ENCODE measurements around the gene ARID1B. TPM values are rescaled to one million over a fixed set of nuclear protein-coding genes. Genes with fewer than 3 reads are reported as not detected.

ARID1B gene
- total RNA-seq, 1 experiment from 2014 or later = 35.6 TPM

DNA sequence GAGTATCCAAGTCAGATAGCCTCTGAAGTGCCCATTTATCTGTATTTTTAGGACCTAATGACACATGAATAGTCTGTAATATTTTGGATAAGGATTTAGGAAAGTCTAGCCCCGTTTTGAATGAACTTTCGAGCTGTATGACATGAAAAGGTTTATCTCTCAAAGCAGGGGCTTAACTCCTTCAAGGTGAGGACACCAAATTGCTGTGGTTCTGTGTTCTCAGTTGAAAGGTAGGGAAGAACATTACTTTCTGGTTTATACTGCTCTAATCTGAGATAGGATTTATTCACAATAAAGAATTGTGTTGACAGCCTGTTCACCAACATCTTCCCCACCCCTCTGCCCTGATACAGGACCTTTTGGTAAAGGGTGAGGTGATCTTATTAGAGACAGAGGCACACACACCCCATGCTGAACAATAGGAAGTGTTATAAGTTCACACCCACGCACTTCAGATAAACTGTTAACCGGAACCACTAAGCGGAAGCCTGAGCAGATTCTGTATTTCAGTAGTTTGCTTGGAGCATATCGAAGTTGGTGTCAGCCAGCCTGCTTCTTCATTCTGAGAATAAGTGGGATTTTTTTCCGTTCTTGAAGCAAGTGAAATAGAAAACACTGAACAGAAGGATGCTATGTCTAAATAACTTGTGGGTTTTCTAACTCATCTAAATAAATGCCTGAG, 322.9 kb downstream of the ARID1B start:
- ATAC-seq = no peak
- Histone ChIP-seq H3K4me1 (ENCODE audit: control insufficient read depth in 1 of 2, insufficient read depth in 2 of 2, low read length in 2 of 2) (no peaks in the 10 kb centered on the region), H2AFZ (ENCODE audit: low read depth, low read length, poor library complexity, severe bottlenecking) (no peak overlapping the region), H3K9me2 (ENCODE audit: insufficient read depth) (no peaks in the 10 kb centered on the region), H3K27ac (ENCODE audit: low read depth, low read length) (no peak overlapping the region), H3K9ac (ENCODE audit: low read length) (no peak overlapping the region), H3K79me2 (ENCODE audit: insufficient read depth, low read length) (no peaks in the 10 kb centered on the region), H3K27me3 (ENCODE audit: insufficient read depth, low read length) (no peaks in the 10 kb centered on the region), H3K4me2 (ENCODE audit: low read length) (no peak overlapping the region), H4K20me1 (ENCODE audit: insufficient read depth) (no peaks in the 10 kb centered on the region), H3K36me3 (ENCODE audit: control insufficient read depth in 1 of 2, insufficient read depth in 2 of 2, low read length in 2 of 2) (no peaks in the 10 kb centered on the region), H3K9me3 (ENCODE audit: control insufficient read depth in 1 of 2, insufficient read depth in 1 of 2, low read depth in 1 of 2, low read length in 2 of 2) (no peaks in the 10 kb centered on the region), H3K4me3 (replicated peaks in 1 of 2; ENCODE audit: low read depth in 1 of 2, low read length in 2 of 2) (no peak overlapping the region)
- no peak for DNase-seq (ENCODE audit: low read depth, low spot score)
- ChIA-PET RAD21 (ENCODE audit: low non-redundant PET in 1 of 2, low total read pairs in 2 of 2, uncharacterized antibody in 2 of 2, unreplicated experiment in 2 of 2) (no interaction called here), POLR2A (no interaction called here), CTCF (no interaction called here)
- intact Hi-C loops (cut with micrococcal nuclease) = no loop called here
- BruUV-seq (replicated peaks) = no TSS peak
- TF ChIP-seq YY1 (IDR thresholded peaks at IDR 0.05; ENCODE audit: extremely low read depth, insufficient replicate concordance, low read depth, low read length) (no peak), POLR2AphosphoS5 (IDR thresholded peaks at IDR 0.05; ENCODE audit: low read depth, low read length) (no peak), CBX3 (IDR thresholded peaks at IDR 0.05; ENCODE audit: low read depth) (no peak), EZH2 (IDR thresholded peaks at IDR 0.05) (no peak), ZNF274 (IDR thresholded peaks at IDR 0.05; ENCODE audit: low read depth, low read length) (no peak), SRF (IDR thresholded peaks at IDR 0.05; ENCODE audit: low read depth) (no peak), EZH2phosphoT487 (IDR thresholded peaks at IDR 0.05; ENCODE audit: borderline replicate concordance) (no peak), SIN3A (IDR thresholded peaks at IDR 0.05; ENCODE audit: low read depth) (no peak), CEBPB (IDR thresholded peaks at IDR 0.05; ENCODE audit: low read depth) (no peak), TCF7L2 (IDR thresholded peaks at IDR 0.05; ENCODE audit: borderline replicate concordance, extremely low read depth, insufficient read depth, insufficient read length) (no peak), RAD21 (IDR thresholded peaks at IDR 0.05; ENCODE audit: low read depth) (no peak), ELF1 (IDR thresholded peaks at IDR 0.05; ENCODE audit: borderline replicate concordance, low read depth) (no peak), ZFX (IDR thresholded peaks at IDR 0.05) (no peak)
- TF ChIP-seq, protein P1, sequence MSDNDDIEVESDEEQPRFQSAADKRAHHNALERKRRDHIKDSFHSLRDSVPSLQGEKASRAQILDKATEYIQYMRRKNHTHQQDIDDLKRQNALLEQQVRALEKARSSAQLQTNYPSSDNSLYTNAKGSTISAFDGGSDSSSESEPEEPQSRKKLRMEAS (IDR thresholded peaks at IDR 0.05) = no peak
- TF ChIP-seq, protein P2, sequence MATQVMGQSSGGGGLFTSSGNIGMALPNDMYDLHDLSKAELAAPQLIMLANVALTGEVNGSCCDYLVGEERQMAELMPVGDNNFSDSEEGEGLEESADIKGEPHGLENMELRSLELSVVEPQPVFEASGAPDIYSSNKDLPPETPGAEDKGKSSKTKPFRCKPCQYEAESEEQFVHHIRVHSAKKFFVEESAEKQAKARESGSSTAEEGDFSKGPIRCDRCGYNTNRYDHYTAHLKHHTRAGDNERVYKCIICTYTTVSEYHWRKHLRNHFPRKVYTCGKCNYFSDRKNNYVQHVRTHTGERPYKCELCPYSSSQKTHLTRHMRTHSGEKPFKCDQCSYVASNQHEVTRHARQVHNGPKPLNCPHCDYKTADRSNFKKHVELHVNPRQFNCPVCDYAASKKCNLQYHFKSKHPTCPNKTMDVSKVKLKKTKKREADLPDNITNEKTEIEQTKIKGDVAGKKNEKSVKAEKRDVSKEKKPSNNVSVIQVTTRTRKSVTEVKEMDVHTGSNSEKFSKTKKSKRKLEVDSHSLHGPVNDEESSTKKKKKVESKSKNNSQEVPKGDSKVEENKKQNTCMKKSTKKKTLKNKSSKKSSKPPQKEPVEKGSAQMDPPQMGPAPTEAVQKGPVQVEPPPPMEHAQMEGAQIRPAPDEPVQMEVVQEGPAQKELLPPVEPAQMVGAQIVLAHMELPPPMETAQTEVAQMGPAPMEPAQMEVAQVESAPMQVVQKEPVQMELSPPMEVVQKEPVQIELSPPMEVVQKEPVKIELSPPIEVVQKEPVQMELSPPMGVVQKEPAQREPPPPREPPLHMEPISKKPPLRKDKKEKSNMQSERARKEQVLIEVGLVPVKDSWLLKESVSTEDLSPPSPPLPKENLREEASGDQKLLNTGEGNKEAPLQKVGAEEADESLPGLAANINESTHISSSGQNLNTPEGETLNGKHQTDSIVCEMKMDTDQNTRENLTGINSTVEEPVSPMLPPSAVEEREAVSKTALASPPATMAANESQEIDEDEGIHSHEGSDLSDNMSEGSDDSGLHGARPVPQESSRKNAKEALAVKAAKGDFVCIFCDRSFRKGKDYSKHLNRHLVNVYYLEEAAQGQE (IDR thresholded peaks at IDR 0.05; ENCODE audit: low read depth) = no peak
- TF ChIP-seq, protein P3, sequence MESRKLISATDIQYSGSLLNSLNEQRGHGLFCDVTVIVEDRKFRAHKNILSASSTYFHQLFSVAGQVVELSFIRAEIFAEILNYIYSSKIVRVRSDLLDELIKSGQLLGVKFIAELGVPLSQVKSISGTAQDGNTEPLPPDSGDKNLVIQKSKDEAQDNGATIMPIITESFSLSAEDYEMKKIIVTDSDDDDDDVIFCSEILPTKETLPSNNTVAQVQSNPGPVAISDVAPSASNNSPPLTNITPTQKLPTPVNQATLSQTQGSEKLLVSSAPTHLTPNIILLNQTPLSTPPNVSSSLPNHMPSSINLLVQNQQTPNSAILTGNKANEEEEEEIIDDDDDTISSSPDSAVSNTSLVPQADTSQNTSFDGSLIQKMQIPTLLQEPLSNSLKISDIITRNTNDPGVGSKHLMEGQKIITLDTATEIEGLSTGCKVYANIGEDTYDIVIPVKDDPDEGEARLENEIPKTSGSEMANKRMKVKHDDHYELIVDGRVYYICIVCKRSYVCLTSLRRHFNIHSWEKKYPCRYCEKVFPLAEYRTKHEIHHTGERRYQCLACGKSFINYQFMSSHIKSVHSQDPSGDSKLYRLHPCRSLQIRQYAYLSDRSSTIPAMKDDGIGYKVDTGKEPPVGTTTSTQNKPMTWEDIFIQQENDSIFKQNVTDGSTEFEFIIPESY (IDR thresholded peaks at IDR 0.05; ENCODE audit: extremely low read depth, insufficient replicate concordance, low read length) = no peak
- TF ChIP-seq, protein P4, sequence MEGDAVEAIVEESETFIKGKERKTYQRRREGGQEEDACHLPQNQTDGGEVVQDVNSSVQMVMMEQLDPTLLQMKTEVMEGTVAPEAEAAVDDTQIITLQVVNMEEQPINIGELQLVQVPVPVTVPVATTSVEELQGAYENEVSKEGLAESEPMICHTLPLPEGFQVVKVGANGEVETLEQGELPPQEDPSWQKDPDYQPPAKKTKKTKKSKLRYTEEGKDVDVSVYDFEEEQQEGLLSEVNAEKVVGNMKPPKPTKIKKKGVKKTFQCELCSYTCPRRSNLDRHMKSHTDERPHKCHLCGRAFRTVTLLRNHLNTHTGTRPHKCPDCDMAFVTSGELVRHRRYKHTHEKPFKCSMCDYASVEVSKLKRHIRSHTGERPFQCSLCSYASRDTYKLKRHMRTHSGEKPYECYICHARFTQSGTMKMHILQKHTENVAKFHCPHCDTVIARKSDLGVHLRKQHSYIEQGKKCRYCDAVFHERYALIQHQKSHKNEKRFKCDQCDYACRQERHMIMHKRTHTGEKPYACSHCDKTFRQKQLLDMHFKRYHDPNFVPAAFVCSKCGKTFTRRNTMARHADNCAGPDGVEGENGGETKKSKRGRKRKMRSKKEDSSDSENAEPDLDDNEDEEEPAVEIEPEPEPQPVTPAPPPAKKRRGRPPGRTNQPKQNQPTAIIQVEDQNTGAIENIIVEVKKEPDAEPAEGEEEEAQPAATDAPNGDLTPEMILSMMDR (IDR thresholded peaks at IDR 0.05 in 2 of 3, conservative IDR thresholded peaks at IDR 0.05 in 1 of 3; ENCODE audit: borderline replicate concordance in 1 of 3, insufficient read depth in 1 of 3, low read depth in 2 of 3, low read length in 2 of 3) = no peak
